Measurements from ENCODE around the gene PSKH1. TPM values are rescaled to one million over a fixed set of nuclear protein-coding genes. Genes with fewer than 3 reads are reported as not detected.

Gene PSKH1
- polyA plus RNA-seq, 1 donor (not counting 4 experiments of a cell fraction or from before 2014, with no cell fraction given), result 10.7 TPM

DNA sequence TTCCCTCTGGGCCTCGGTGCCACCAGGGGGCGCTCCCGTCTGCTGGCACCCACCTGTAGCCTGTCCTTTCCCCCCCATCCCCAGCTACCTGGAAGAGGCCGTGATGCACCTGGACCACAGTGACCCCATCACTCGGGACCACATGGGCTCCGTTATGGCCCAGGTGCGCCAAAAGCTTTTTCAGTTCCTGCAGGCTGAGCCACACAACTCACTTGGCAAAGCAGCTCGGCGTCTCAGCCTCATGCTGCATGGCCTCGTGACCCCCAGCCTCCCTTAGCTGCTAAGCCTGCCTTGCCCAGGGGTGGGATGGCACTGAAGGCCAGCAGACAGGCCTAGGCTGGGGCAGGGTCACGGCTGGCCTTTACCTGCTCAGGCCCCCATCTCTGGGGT, 9.2 kb upstream of the PSKH1 start:
- Histone ChIP-seq H3K4me2 (ENCODE audit: control insufficient read depth, extremely low read depth, insufficient read depth, low read depth, low read length) (no peak overlapping the region), H3K4me1 (ENCODE audit: control insufficient read depth, extremely low read depth, insufficient read depth, low read length) (peaks cover 4% of the 10 kb centered on the region), H2AFZ (ENCODE audit: control insufficient read depth, low read length) (no peak overlapping the region), H3K36me3 (ENCODE audit: control insufficient read depth in 2 of 2, extremely low read depth in 1 of 2, insufficient read depth in 2 of 2, low read length in 2 of 2) (peaks cover 34 to 41% of the 10 kb centered on the region in 2 experiments), H3K4me3 (ENCODE audit: control insufficient read depth in 2 of 3, extremely low read depth in 1 of 3, insufficient read depth in 2 of 3, low read depth in 1 of 3, low read length in 3 of 3) (no peak overlapping the region), H3K27me3 (ENCODE audit: control insufficient read depth, extremely low read depth, insufficient read depth, low read length) (no peaks in the 10 kb centered on the region), H4K20me1 (ENCODE audit: control insufficient read depth, extremely low read depth, insufficient read depth, low read length) (peaks cover 15% of the 10 kb centered on the region), H3K9me3 (ENCODE audit: control insufficient read depth, low read depth, low read length) (no peaks in the 10 kb centered on the region), H3K79me2 (ENCODE audit: control insufficient read depth, insufficient read depth, low read length) (no peaks in the 10 kb centered on the region), H3K27ac (ENCODE audit: control insufficient read depth, insufficient read depth, low read length) (no peak overlapping the region), H3K9me1 (ENCODE audit: control insufficient read depth, extremely low read depth, insufficient read depth, low read length) (no peaks in the 10 kb centered on the region), H3K9ac (ENCODE audit: control insufficient read depth, extremely low read depth, insufficient read depth, low read length) (no peak overlapping the region)
- TF ChIP-seq, protein P1, sequence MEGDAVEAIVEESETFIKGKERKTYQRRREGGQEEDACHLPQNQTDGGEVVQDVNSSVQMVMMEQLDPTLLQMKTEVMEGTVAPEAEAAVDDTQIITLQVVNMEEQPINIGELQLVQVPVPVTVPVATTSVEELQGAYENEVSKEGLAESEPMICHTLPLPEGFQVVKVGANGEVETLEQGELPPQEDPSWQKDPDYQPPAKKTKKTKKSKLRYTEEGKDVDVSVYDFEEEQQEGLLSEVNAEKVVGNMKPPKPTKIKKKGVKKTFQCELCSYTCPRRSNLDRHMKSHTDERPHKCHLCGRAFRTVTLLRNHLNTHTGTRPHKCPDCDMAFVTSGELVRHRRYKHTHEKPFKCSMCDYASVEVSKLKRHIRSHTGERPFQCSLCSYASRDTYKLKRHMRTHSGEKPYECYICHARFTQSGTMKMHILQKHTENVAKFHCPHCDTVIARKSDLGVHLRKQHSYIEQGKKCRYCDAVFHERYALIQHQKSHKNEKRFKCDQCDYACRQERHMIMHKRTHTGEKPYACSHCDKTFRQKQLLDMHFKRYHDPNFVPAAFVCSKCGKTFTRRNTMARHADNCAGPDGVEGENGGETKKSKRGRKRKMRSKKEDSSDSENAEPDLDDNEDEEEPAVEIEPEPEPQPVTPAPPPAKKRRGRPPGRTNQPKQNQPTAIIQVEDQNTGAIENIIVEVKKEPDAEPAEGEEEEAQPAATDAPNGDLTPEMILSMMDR (optimal IDR thresholded peaks at IDR 0.05 in 1 of 3, IDR thresholded peaks at IDR 0.05 in 1 of 3, conservative IDR thresholded peaks at IDR 0.05 in 1 of 3; ENCODE audit: extremely low read depth in 1 of 3, insufficient read depth in 2 of 3, low read length in 3 of 3), result peak; percentile 78 to 96 (median 89)
- TF ChIP-seq EZH2 (IDR thresholded peaks at IDR 0.05; ENCODE audit: low read length), result no peak
- dilution Hi-C loops (cut with MboI; ENCODE audit: extremely low pct_ligation_motif_present, low sequenced_read_pairs), result no loop called here
- FAIRE-seq (peak; percentile 53), DNase-seq (ENCODE audit: low read depth, low spot score) (no peak)

DNA sequence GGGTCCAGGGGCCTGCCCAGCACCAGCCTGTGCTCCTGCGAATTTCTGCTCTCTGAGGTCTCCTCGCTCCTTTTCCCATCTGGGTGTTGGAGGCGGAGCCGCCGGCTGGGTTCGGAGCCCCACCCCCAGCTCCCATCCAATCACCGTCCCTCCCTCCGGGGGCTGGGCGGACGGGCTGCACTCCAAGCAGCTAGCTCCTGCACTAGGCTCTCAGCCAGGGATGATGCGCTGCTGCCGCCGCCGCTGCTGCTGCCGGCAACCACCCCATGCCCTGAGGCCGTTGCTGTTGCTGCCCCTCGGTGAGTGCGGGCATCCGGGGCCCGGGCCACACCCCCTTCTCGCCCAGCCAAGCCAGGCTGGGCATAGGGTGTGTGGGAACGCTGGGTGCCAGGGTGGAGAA, 8.4 kb upstream of the PSKH1 start, which contains the start of gene NRN1L:
Gene NRN1L, plus strand, starts transcription at position 202 of the 400 bp plus-strand sequence. Its CDS starts 19 bp downstream, at position 221.
- Histone ChIP-seq H3K9me3 (ENCODE audit: control insufficient read depth, low read depth, low read length) (no peaks in the 10 kb centered on the region), H3K79me2 (ENCODE audit: control insufficient read depth, insufficient read depth, low read length) (no peaks in the 10 kb centered on the region), H3K27me3 (ENCODE audit: control insufficient read depth, extremely low read depth, insufficient read depth, low read length) (no peaks in the 10 kb centered on the region), H2AFZ (ENCODE audit: control insufficient read depth, low read length) (no peak within 1 kb of the TSS), H3K36me3 (ENCODE audit: control insufficient read depth in 2 of 2, extremely low read depth in 1 of 2, insufficient read depth in 2 of 2, low read length in 2 of 2) (peaks cover 34 to 38% of the 10 kb centered on the region in 2 experiments), H3K4me3 (ENCODE audit: control insufficient read depth in 2 of 3, extremely low read depth in 1 of 3, insufficient read depth in 2 of 3, low read depth in 1 of 3, low read length in 3 of 3) (no peak within 1 kb of the TSS), H3K4me2 (ENCODE audit: control insufficient read depth, extremely low read depth, insufficient read depth, low read depth, low read length) (peak within 1 kb of the TSS; percentile 33), H3K4me1 (ENCODE audit: control insufficient read depth, extremely low read depth, insufficient read depth, low read length) (peaks cover 4% of the 10 kb centered on the region), H3K9me1 (ENCODE audit: control insufficient read depth, extremely low read depth, insufficient read depth, low read length) (no peaks in the 10 kb centered on the region), H4K20me1 (ENCODE audit: control insufficient read depth, extremely low read depth, insufficient read depth, low read length) (peaks cover 15% of the 10 kb centered on the region), H3K9ac (ENCODE audit: control insufficient read depth, extremely low read depth, insufficient read depth, low read length) (no peak within 1 kb of the TSS), H3K27ac (ENCODE audit: control insufficient read depth, insufficient read depth, low read length) (peak within 1 kb of the TSS; percentile 1)
- TF ChIP-seq EZH2 (IDR thresholded peaks at IDR 0.05; ENCODE audit: low read length), result no peak
- TF ChIP-seq, protein P1 (optimal IDR thresholded peaks at IDR 0.05 in 1 of 3, IDR thresholded peaks at IDR 0.05 in 1 of 3, conservative IDR thresholded peaks at IDR 0.05 in 1 of 3; ENCODE audit: extremely low read depth in 1 of 3, insufficient read depth in 2 of 3, low read length in 3 of 3), result no peak
- FAIRE-seq (peak; percentile 78), DNase-seq (ENCODE audit: low read depth, low spot score) (peak; percentile 69)
- dilution Hi-C loops (cut with MboI; ENCODE audit: extremely low pct_ligation_motif_present, low sequenced_read_pairs), result no loop called here

Measured in keratinocyte (primary cell).